NCI-H2196 (cell line): ENCODE results near the gene SLC16A2.
"Not testable (repeated sequence)": the region's sequence is repeated elsewhere in the genome, so short reads cannot be mapped to it uniquely, and the experiment has no call there.

ENCODE experiments used
- DNase-seq: peaks from one replicate; lab custom pipeline; 2025; ENCODE audit not compliant: unreplicated experiment; lab: John Stamatoyannopoulos, UW

SLC16A2 gene

GRCh38 chrX:74505437-74505836 is 84.1 kb downstream of the SLC16A2 start:
- no peak for DNase-seq

- no peak for DNase-seq
Observed at GRCh38 chrX:74506317-74507115, 85.2 kb downstream of the SLC16A2 start.

GRCh38 chrX:74507191-74507590 is 85.9 kb downstream of the SLC16A2 start:
- DNase-seq = no peak

- no peak for DNase-seq
Observed at GRCh38 chrX:74509989-74510388, 88.7 kb downstream of the SLC16A2 start.

GRCh38 chrX:74510401-74510800 is 89.1 kb downstream of the SLC16A2 start:
- DNase-seq = no peak

- DNase-seq = no peak
Observed at GRCh38 chrX:74511704-74512103, 90.4 kb downstream of the SLC16A2 start.

GRCh38 chrX:74514384-74514783 is 93.1 kb downstream of the SLC16A2 start:
- DNase-seq = no peak

GRCh38 chrX:74515356-74515755 is 94.1 kb downstream of the SLC16A2 start:
- no peak for DNase-seq

- DNase-seq = not testable (repeated sequence)
Observed at GRCh38 chrX:74516013-74516412, 94.7 kb downstream of the SLC16A2 start.

- no peak for DNase-seq
Observed at GRCh38 chrX:74519870-74520269, 98.6 kb downstream of the SLC16A2 start.

GRCh38 chrX:74520291-74520690 is 99.0 kb downstream of the SLC16A2 start:
- no peak for DNase-seq

- no peak for DNase-seq
Observed at GRCh38 chrX:74520896-74521295, 99.6 kb downstream of the SLC16A2 start.

GRCh38 chrX:74521961-74522751 is 100.9 kb downstream of the SLC16A2 start:
- DNase-seq = no peak

- DNase-seq = no peak
Observed at GRCh38 chrX:74523224-74523623, 101.9 kb downstream of the SLC16A2 start.

- DNase-seq = no peak
Observed at GRCh38 chrX:74523870-74524735, 102.8 kb downstream of the SLC16A2 start.

GRCh38 chrX:74525116-74525515 is 103.8 kb downstream of the SLC16A2 start:
- no peak for DNase-seq

GRCh38 chrX:74526764-74527163 is 105.5 kb downstream of the SLC16A2 start:
- no peak for DNase-seq

- DNase-seq = no peak
Observed at GRCh38 chrX:74527350-74527749, 106.1 kb downstream of the SLC16A2 start.

- no peak for DNase-seq
Observed at GRCh38 chrX:74529311-74529710, 108.0 kb downstream of the SLC16A2 start.

- no peak for DNase-seq
Observed at GRCh38 chrX:74531081-74531480, 109.8 kb downstream of the SLC16A2 start.

- DNase-seq = no peak
Observed at GRCh38 chrX:74534569-74535038, 113.3 kb downstream of the SLC16A2 start.
